ENCODE results near the gene ABCA7.
A peak's percentile ranks its signal among the peaks of the same experiment; 100 is the strongest.
"Not testable (repeated sequence)": the region's sequence is repeated elsewhere in the genome, so short reads cannot be mapped to it uniquely, and the experiment has no call there.

The ABCA7 gene

GRCh38 chr19:1110809-1111640, 71.1 kb downstream of the ABCA7 start:
- DNase-seq (ENCODE audit: extremely low spot score, insufficient read length, low read depth) = no peak
- FAIRE-seq = no peak

- DNase-seq (ENCODE audit: extremely low spot score, insufficient read length, low read depth) (no peak), FAIRE-seq (no peak)
Observed at GRCh38 chr19:1111641-1112267, 71.8 kb downstream of the ABCA7 start.

- no peak for DNase-seq (ENCODE audit: extremely low spot score, insufficient read length, low read depth)
- FAIRE-seq = no peak
Observed at GRCh38 chr19:1112268-1113029, 72.5 kb downstream of the ABCA7 start.

DNA sequence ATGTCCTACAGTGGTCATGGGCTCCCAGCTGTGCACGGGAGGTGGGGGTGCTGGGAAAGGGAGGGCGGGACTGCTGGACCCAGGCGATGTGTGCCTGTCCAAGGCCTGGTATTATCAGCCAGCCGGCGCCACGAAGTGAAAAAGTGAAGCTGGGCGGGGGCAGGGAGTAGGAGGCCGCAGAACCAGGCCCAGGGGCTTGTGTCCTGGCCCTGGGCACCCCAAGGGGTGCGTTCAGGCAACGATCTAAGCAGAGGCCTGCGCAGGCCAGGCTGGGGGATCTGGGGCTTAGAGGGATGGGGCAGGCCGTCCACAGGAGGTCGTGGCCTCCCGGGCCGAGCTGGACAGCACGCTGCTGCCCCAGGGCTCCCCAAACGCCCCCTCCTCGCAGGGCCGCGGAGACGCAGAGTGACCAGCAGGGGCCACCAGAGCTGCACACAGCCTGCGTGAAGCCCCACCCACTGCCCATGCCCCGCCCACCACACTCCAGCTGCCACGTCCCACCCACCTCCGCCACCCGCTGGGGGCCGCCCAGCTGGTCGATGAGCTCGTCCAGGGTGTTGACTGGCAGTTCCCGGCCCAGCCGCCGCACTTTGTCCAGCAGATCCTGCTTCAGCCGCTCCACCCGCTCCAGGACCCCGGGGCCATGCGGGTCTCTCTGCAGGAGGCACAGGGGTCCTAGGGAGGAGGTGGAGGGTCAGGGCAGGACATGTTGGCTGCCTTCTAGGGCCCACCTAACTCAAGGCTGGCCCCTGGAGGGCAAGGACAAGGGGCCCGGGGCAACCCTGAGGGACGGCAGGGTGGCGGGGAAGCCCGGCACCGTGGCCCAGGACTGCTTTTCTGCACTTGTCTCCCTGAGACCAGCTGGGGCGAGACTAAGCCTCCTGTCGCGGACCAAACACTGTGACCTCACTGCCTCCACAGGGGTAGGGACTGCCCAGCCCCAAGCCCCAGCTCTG, 73.4 kb downstream of the ABCA7 start:
- FAIRE-seq (peak; percentile 77), DNase-seq (ENCODE audit: extremely low spot score, insufficient read length, low read depth) (peak; percentile 93)

DNA sequence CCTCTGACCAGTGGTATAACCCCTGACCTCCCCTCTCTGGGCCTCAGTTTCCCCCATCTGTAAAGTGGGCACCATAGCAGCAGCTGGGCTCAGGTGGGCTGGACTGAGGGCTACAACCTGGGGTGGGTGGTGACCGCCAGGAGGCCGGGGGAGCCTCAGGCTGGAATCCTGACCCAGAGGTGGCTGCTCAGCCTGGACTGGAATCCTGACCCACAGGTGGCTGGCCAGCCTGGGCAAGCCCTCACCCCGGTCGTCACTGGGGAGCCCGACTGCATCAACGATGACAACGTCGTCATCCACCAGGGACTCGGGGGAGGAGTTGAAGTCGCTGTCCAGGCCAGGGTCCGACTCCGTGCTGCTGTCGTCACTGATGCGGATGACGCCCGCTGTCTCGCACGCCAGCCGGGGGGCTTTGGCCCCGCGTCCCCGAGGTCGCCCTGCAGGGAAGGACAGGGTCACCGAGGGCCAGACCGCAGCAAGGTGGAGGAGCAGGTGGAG, 74.1 kb downstream of the ABCA7 start:
- FAIRE-seq (no peak), DNase-seq (ENCODE audit: extremely low spot score, insufficient read length, low read depth) (no peak)

DNA sequence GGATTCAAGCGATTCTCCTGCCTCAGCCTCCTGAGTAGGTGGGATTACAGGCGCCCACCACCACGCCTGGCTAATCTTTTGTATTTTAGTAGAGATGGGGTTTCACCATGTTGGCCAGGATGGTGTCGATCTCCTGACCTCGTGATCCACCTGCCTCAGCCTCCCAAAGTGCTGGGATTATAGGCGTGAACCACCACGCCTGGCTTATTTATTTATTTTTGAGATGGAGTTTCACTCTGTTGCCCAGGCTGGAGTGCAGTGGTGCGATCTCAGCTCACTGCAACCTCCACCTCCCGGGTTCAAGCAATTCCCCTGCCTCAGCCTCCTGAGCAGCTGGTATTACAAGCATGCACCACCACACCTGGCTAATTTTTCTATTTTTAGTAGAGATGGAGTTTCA, 74.8 kb downstream of the ABCA7 start:
- DNase-seq (ENCODE audit: extremely low spot score, insufficient read length, low read depth); FAIRE-seq: not testable (repeated sequence)
